ENCODE measurements around the gene REN.
A peak's percentile ranks its signal among the peaks of the same experiment; 100 is the strongest.

Gene REN

DNA sequence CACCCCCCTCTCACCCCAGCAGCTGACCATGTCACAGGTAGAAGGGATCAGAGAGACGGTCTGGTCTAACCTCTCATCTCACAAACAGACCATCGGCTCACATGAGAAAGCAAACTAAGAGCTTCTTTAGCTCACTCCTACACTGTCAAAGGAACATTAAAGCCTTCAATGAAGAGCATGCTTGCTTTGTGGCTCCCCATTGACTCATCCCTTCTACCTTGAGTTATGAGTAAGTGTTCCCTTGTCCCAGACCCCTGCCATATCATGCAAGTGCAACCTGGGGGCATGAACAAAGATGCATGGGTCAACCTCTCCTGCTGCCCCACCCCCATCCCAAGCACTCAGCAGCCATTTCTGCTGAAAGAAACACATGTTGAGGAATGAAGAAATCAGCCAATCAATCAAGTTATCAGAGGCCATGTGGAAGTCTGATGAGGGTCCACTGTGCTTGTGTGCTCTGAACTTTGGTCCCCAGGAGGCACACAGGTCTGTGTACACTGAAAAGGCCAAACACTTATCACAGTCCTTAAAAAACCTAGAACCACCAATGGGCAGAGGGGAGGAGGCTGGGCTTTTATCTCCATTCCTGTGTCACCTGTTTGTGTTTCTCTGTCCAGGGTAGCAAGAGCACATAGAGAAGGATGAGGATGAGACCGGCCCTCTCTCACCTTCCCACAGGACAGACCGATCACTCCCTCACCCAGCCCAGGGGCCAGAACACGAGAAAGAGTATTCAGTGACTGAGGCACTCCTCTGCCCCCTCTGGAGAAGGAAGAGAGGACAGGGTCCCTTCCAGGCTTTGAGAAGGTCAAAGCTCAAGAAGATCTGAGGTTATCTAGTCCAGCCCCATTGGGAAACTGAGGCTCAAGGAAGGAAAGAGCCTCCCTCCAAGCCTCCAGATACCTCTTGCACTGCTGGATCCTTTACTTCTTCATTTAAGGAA is 23.8 kb downstream of the REN start:
- H3K9me3 Mint-ChIP-seq, result no peaks in the 10 kb centered on the region
- DNase-seq, result no peak
- ATAC-seq (replicated peaks), result no peak
- H3K36me3 Mint-ChIP-seq, result peaks cover 1 to 4% of the 10 kb centered on the region in 2 donors
- peaks cover 12 to 38% of the 10 kb centered on the region in 2 donors for H3K27me3 Mint-ChIP-seq
- no peaks in the 10 kb centered on the region for H3K4me1 Mint-ChIP-seq
- no peak overlapping the region for H3K27ac Mint-ChIP-seq
- H3K4me3 Mint-ChIP-seq, result no peak overlapping the region

DNA sequence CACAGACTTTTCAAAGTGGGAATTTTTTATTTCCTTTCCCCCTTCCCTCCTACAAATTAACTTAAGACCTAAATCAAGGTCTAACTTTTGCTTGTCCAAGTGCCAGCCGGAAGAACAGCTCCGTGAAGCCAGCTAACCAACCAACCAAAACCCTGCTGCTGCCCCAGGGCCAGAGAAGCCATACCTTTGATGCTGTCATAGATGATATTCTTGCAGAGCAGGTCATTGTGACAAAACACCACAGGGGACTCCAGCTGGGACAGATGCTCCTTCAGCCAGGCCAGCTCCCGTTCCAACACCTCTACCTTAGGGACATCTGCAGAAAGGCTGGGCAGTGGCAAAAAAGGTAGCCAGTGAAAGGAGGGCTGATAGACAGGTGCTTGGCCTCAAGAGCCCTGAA is 25.0 kb downstream of the REN start:
- no peak overlapping the region for H3K4me3 Mint-ChIP-seq
- peaks cover 1 to 4% of the 10 kb centered on the region in 2 donors for H3K36me3 Mint-ChIP-seq
- ATAC-seq (replicated peaks) (no peak), DNase-seq (no peak)
- no peaks in the 10 kb centered on the region for H3K4me1 Mint-ChIP-seq
- H3K27ac Mint-ChIP-seq, result no peak overlapping the region
- peaks cover 15 to 28% of the 10 kb centered on the region in 2 donors for H3K27me3 Mint-ChIP-seq
- no peaks in the 10 kb centered on the region for H3K9me3 Mint-ChIP-seq

GRCh38 chr1:204139952-204140351 is 26.2 kb downstream of the REN start:
- Mint-ChIP-seq H3K36me3 (peaks cover 1 to 4% of the 10 kb centered on the region in 2 donors), H3K4me3 (no peak overlapping the region), H3K27me3 (peaks cover 15 to 36% of the 10 kb centered on the region in 2 donors), H3K9me3 (no peaks in the 10 kb centered on the region), H3K27ac (no peak overlapping the region), H3K4me1 (no peaks in the 10 kb centered on the region)
- no peak for ATAC-seq (replicated peaks)
- no peak for DNase-seq

DNA sequence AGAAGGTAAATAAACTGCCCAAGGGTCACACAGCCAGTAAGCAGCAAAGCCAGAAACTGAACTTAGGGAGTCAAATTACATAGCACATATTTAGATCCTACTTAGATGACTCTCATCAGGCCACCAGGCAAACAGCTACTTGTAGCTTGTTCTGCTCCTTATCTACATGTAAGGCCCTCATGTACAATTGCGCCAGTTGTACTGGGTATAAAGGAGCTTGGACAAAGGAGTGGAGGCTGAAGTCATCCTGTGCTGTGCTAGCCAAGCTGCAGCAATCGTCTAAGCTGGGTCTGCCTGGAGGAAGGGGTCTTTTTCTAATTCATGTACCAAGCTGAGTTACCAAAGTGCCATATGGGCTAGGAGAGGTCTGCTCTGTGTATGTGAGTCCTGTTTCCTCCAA is 27.0 kb downstream of the REN start:
- Mint-ChIP-seq H3K27ac (no peak overlapping the region), H3K9me3 (no peaks in the 10 kb centered on the region), H3K27me3 (peaks cover 18 to 36% of the 10 kb centered on the region in 2 donors), H3K4me1 (peaks cover 5% of the 10 kb centered on the region in 2 donors), H3K36me3 (peaks cover 0 to 4% of the 10 kb centered on the region in 2 donors), H3K4me3 (no peak overlapping the region)
- ATAC-seq (replicated peaks) (no peak), DNase-seq (no peak)

DNA sequence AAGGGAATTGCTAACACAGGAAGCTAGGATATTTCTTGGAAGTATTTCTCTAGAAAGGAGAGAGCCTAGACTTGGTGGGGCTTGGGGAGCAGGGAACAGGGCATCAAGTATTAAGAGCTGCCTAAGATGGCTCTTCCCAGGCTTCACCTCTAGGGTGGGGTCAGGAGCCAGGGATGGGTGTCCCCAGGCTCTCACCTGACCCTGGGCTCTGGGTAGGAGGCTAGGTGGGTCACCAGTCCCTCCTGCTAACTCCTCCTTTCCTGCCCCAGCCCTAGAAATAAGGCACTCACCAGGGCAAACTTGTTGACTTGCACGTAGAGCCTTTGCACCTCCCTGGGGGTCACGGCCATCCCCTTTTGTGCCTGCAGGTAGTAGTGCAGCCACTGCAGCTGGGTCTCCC is 29.3 kb downstream of the REN start:
- Mint-ChIP-seq H3K9me3 (no peaks in the 10 kb centered on the region), H3K27me3 (peaks cover 19 to 36% of the 10 kb centered on the region in 2 donors), H3K36me3 (peaks cover 0 to 4% of the 10 kb centered on the region in 2 donors), H3K4me1 (peaks cover 7 to 10% of the 10 kb centered on the region in 2 donors), H3K4me3 (no peak overlapping the region), H3K27ac (no peak overlapping the region)
- ATAC-seq (replicated peaks) (no peak), DNase-seq (no peak)

DNA sequence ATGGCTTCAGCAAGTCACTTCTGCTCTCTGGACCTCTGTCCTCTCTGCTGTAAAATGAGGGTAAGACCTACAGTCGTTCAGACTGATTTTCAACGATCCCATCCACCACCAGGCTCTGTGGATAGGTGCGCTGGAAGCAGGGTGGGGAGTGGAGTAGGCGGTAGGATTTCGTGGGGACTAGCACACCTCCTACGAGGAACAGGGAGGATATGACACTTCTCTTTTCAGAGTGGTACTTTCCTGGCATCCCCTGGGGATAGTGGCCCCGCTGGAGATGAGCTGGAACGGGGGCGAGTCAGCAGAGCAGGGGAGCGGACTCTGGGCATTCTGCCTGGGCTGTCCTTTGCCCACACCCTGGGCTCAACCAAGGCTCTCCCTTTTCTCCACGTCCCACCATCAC is 32.0 kb downstream of the REN start:
- Mint-ChIP-seq H3K27me3 (peaks cover 19 to 36% of the 10 kb centered on the region in 2 donors), H3K36me3 (no peaks in the 10 kb centered on the region), H3K9me3 (no peaks in the 10 kb centered on the region), H3K4me3 (no peak overlapping the region), H3K4me1 (peaks cover 9 to 15% of the 10 kb centered on the region in 2 donors), H3K27ac (peak overlapping the region; percentile 25)
- ATAC-seq (replicated peaks) (peak; percentile 77 to 95), DNase-seq (peak; percentile 51)

- ATAC-seq (replicated peaks) (no peak), DNase-seq (no peak)
- H3K36me3 Mint-ChIP-seq, result no peaks in the 10 kb centered on the region
- H3K4me1 Mint-ChIP-seq, result peaks cover 12 to 21% of the 10 kb centered on the region in 2 donors
- H3K27me3 Mint-ChIP-seq, result peaks cover 19 to 32% of the 10 kb centered on the region in 2 donors
- no peak overlapping the region for H3K27ac Mint-ChIP-seq
- H3K9me3 Mint-ChIP-seq, result no peaks in the 10 kb centered on the region
- no peak overlapping the region for H3K4me3 Mint-ChIP-seq
Measured at GRCh38 chr1:204132718-204133117, 33.4 kb downstream of the REN start.

- H3K36me3 Mint-ChIP-seq, result no peaks in the 10 kb centered on the region
- ATAC-seq (replicated peaks) (no peak), DNase-seq (no peak)
- no peak overlapping the region for H3K4me3 Mint-ChIP-seq
- H3K9me3 Mint-ChIP-seq, result no peaks in the 10 kb centered on the region
- peaks cover 13 to 21% of the 10 kb centered on the region in 2 donors for H3K4me1 Mint-ChIP-seq
- no peak overlapping the region for H3K27ac Mint-ChIP-seq
- peaks cover 15 to 32% of the 10 kb centered on the region in 2 donors for H3K27me3 Mint-ChIP-seq
Measured at GRCh38 chr1:204131978-204132377, 34.2 kb downstream of the REN start.

GRCh38 chr1:204130981-204131892 is 34.9 kb downstream of the REN start:
- Mint-ChIP-seq H3K4me1 (peaks cover 13 to 21% of the 10 kb centered on the region in 2 donors), H3K9me3 (no peaks in the 10 kb centered on the region), H3K4me3 (no peak overlapping the region), H3K36me3 (no peaks in the 10 kb centered on the region), H3K27me3 (peaks cover 18 to 32% of the 10 kb centered on the region in 2 donors), H3K27ac (no peak overlapping the region)
- no peak for ATAC-seq (replicated peaks)
- no peak for DNase-seq

DNA sequence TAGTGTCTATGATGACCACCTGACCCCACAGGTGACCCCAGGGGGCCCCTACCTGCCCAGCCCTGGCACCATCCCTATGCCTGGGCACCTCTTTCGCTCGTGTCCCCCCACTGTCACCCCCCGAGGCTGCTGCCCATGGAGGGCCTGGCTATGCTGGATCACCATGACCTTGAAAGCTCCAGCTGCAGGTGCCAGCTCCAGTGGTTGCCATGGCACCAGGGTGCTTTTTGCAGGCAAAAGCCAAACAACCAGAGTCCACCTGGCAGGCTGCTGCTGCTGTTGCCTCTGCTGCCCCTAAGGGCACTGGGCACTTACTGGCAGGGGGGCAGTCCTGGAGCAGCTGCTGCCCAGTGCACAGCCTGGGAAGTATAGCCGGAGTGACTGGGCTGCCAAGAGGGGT is 36.0 kb downstream of the REN start:
- DNase-seq (no peak), ATAC-seq (replicated peaks) (no peak)
- Mint-ChIP-seq H3K36me3 (no peaks in the 10 kb centered on the region), H3K4me3 (no peak overlapping the region), H3K9me3 (no peaks in the 10 kb centered on the region), H3K27me3 (peaks cover 18 to 27% of the 10 kb centered on the region in 2 donors), H3K4me1 (peaks cover 13 to 21% of the 10 kb centered on the region in 2 donors), H3K27ac (no peak overlapping the region)

DNA sequence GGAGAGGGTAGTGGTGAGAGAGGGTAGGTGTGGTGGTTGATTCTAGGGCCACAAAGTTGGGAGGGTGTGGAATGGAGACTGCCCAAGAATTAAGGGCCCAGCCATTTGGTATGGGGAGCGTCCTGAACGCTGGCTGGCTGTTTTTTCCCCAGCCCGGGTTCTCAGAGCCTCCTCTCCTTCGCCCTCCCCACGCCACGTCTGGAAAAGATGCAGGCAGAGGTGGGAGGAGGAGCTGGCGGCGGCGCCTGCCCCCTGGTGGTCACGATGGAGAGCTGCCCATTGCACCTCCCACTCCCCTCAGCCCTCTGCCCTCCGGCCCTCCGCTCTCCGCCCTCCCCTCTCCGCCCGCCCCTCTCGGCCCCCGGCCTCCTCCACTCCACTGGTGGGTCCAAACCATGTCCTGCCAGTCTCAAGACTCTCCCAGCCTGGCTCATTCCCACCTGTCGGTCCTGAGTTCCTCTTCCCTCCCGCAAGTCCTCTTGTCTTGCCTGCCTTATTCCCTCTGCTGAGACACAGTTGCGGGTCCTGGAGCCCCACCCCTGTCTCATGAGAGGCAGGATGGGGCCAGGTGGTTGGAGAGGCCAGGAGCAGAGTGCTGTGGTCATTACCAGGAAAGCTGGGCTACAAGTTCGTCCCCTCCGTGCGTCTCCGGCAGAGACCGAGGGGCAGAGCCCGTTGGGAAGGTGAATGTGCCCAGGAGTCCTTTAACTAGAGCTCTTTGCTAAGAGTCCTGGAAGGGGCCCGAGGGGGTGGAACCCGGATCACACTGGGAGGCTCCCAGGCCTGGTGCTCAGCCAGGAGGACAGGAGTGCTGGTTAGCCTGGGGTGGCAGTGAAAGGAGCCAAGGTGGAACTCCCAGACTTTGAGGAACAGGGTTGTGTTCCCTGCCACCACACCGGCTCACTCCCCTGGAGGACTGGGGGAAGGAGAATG is 36.9 kb downstream of the REN start:
- Mint-ChIP-seq H3K4me3 (peak overlapping the region; percentile 26 to 42), H3K27ac (no peak overlapping the region), H3K27me3 (peaks cover 11 to 17% of the 10 kb centered on the region in 2 donors), H3K4me1 (peaks cover 9 to 18% of the 10 kb centered on the region in 2 donors), H3K9me3 (no peaks in the 10 kb centered on the region), H3K36me3 (no peaks in the 10 kb centered on the region)
- ATAC-seq (replicated peaks), result peak; percentile 86
- no peak for DNase-seq

DNA sequence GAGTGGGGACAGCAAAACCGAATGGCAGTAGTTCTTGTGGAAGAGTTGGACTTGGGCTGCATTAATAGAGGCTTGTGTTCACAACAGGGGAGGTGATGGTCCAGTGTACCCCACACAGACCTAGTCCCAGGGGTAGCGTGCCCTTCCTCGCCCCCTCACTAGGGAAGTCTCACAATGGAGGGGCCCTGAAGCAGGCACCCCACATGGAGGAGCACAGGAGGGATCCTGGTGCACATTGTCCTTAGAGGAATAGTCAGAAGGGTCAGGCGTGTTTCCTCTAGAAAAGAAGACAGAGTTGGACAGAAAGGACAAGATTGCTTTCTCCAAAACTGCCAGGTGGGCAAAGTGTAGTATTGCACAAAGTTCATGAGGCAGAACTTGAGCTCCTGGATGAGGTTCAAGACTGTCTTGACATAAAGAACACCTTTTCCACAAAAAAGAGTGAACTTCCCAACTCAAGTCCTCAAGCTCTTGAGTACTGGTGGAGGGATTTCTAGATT is 37.6 kb downstream of the REN start:
- H3K9me3 Mint-ChIP-seq, result no peaks in the 10 kb centered on the region
- H3K4me1 Mint-ChIP-seq, result peaks cover 6 to 11% of the 10 kb centered on the region in 2 donors
- no peaks in the 10 kb centered on the region for H3K36me3 Mint-ChIP-seq
- peaks cover 8 to 16% of the 10 kb centered on the region in 2 donors for H3K27me3 Mint-ChIP-seq
- DNase-seq, result no peak
- peak overlapping the region in 1 of 2 donors; percentile 26 for H3K4me3 Mint-ChIP-seq
- H3K27ac Mint-ChIP-seq, result no peak overlapping the region
- peak; percentile 40 to 41 for ATAC-seq (replicated peaks)

DNA sequence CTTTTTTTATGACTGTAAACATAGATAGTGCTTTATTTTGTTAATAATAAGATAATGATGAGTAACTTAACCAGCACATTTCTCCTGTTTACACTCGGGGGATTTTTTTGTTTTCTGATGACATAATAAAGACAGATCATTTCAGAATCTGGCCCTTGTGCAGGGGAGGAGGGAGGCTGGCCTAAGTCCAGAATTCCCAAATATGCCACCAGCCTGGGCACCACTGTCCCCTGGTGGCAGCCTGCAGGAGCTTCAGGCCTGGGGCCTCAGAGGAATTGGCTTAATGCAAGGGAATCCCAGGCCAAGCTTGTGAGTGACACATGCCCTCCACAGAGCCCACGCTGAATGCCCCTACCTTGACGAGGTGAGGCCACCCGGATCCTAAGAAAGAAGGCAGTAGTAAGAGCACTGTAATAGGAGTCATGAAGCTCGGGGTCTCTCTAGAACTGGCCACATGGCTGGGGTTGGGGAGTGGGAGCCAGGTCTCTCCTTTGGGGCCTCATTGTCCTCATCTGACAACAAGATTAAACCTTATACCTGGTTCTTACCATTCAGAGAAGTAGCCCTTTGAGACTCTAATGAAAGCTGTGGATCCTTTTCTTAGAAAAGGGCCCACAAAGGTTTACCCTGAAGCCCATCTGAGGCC is 38.4 kb downstream of the REN start:
- peaks cover 8 to 16% of the 10 kb centered on the region in 2 donors for H3K27me3 Mint-ChIP-seq
- H3K4me3 Mint-ChIP-seq, result no peak overlapping the region
- H3K9me3 Mint-ChIP-seq, result no peaks in the 10 kb centered on the region
- ATAC-seq (replicated peaks) (peak in 1 of 2 donors; percentile 28), DNase-seq (no peak)
- no peak overlapping the region for H3K27ac Mint-ChIP-seq
- peaks cover 6 to 11% of the 10 kb centered on the region in 2 donors for H3K4me1 Mint-ChIP-seq
- no peaks in the 10 kb centered on the region for H3K36me3 Mint-ChIP-seq
